ENCODE results near the gene DLG2.

- TF ChIP-seq POLR2A (IDR thresholded peaks at IDR 0.05; ENCODE audit: low read depth, low read length), result no peak
- no peak for TF ChIP-seq CTCF (IDR thresholded peaks at IDR 0.05; ENCODE audit: extremely low read depth in 1 of 2, insufficient read depth in 1 of 2, low read depth in 1 of 2, low read length in 2 of 2)
- no peak for TF ChIP-seq EZH2 (IDR thresholded peaks at IDR 0.05; ENCODE audit: borderline replicate concordance, low read depth, low read length, severe bottlenecking)
- TF ChIP-seq MAX (IDR thresholded peaks at IDR 0.05; ENCODE audit: insufficient read depth, insufficient read length), result no peak
- no peak for TF ChIP-seq FOS (IDR thresholded peaks at IDR 0.05; ENCODE audit: borderline replicate concordance, insufficient read depth, low read length)
Observed at GRCh38 chr11:85596886-85597285, 30.3 kb downstream of the DLG2 start.
